H54 (cell line): ENCODE data around the gene SFPQ.
"Not testable (repeated sequence)": the region's sequence is repeated elsewhere in the genome, so short reads cannot be mapped to it uniquely, and the experiment has no call there.

Experiments
- DNase-seq: peaks from one replicate; pipeline ENCODE4 v3.0.0; 2011; ENCODE audit warnings: low spot score, mixed read lengths; ENCODE audit not compliant: insufficient read length
- FAIRE-seq: peaks from 3 replicates; lab custom pipeline; 2011; peaks lifted over from hg19 to GRCh38; lab: Jason Lieb, UNC
- POLR2A ChIP-seq: IDR thresholded peaks from 2 replicates; pipeline ENCODE4 v1.6.1; 2011; ENCODE audit warnings: low read depth, mild to moderate bottlenecking, low read length

SFPQ gene

DNA sequence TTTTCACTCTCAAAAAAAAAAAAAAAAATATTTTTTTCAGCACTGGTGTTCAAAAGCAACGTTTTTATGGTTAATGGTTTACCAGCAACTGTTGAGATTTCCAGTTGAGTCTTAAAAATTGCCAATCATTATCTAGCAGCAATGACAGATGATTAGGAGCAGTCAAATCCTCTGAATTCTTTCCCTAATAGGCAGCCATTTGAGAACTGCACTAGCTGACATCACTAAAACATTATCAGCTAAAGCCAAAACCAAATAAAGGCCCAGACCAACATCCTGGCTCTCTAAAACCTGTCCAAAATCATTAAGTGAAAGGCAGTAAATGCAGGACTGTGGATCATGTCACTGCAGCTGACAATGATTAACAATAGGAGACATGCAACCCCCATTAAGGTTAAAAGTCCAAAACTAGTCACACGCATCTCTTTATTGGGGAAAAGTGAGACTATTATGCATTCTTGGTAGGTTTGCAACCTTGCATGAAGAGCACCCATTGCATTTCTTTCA is 14.0 kb downstream of the SFPQ start:
- no peak for TF ChIP-seq POLR2A
- FAIRE-seq (no peak), DNase-seq (no peak)

DNA sequence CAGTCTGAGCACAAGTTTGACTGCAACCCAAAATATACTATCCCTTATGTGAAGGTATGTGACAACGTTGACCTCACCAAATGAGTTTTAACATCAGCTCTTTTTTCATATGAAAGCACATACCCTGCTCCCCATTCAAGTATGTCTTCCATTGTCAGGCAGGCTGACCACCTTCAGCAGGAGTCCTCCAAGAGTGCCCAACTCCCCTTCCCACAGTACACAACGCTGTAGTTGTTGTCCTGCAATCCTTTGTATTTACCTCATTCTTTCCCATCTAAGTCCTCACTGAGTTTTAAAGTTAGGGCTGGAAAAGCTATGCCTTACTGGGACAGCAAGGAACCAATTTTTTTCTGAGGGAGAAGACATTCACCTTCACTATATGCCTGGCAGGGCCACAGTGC is 14.7 kb downstream of the SFPQ start:
- DNase-seq (no peak), FAIRE-seq (no peak)
- TF ChIP-seq POLR2A, result no peak

DNA sequence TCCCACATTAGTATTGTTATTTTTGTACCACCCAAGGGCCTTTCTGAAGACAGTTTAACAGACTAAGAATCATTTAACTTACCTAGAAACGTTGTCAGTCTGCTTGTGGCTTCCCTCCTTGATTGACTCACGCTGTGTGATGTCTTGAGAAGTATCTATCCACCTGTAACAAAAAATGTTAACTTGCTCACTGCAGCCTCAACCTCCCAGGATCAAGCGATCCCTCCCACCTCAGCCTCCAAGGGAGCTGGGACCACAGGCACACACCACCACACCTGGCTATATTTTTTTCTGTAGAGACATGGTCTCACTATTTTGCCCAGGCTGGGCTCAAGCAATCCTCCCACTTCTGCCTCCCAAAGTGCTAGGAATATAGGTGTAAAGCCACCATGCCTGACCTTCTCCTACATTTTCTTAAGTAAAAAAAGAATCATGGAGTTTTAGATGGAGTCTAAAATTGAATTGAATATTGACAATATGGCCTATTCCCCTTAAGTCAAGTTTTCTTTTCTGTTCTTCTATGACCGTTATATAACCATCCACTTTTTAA is 15.6 kb downstream of the SFPQ start:
- no peak for TF ChIP-seq POLR2A
- FAIRE-seq (no peak), DNase-seq (no peak)

DNA sequence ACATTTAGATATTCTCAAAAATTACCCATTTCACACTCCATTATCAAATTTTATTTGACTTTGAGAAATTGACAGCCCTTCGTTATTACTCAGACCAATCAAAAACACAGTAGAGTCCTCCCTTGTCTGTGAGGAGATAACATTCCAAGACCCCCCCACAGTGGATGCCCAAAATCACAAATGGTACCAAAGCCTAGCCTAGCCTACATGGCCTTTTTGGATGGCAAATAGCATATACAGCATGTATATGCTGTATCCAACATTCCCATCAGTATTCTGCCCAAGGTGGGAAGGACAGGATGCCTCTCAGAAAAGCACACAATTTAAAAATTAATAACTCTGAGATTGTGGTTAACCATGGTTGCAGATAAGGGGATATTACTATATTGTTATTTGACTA is 17.3 kb downstream of the SFPQ start:
- FAIRE-seq (no peak), DNase-seq (no peak)
- TF ChIP-seq POLR2A, result no peak

DNA sequence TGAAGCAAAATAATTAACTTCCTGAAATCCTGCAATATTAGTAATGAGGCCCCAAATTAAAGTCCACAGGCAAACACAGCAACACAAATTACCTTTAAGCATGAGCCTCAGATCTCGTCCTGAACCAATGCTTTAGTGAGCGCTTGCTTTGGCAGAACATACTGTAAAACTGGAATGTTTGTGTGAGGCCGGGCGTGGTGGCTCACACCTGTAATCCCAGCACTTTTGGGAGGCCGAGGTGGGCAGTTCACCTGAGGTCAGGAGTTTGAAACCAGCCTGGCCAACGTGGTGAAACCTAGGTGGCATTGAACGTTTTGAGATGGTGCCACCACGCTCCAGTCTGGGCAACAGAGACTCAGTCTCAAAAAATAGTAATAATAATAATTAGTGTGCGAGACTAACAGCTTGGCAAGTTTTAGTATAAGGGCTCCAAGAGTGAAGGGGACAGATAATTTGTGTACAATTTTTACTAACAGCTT is 17.8 kb downstream of the SFPQ start:
- no peak for DNase-seq
- no peak for TF ChIP-seq POLR2A
- FAIRE-seq, result no peak

DNA sequence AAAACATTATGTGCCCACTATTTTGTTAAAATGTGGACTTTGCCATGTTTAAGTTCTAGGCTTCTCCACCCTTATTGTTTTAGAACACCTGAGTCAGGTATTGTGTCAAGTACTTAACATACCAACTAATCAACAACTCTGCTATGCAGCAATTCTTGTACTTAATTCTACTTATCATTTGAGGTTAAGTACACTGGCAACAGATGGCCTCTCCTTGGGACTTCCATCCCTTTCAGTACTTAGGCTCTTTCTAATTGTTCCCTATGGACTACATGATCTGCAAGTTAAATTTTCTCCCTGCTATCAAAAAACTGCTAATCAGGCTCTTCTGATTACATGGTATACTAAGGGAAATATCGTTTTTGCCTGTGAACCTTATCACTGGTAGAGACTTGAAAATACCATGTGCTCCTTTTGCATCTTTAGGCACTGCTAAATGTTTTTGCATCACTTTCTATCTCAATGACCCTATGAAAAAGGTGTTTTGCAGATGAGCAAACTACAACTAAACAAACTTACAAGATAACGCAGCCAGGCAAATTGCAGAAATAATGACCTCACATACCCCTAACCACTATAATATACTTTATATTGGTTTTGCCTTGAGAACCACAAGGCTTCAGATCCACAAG is 18.9 kb downstream of the SFPQ start:
- no peak for TF ChIP-seq POLR2A
- FAIRE-seq (no peak), DNase-seq (no peak)

DNA sequence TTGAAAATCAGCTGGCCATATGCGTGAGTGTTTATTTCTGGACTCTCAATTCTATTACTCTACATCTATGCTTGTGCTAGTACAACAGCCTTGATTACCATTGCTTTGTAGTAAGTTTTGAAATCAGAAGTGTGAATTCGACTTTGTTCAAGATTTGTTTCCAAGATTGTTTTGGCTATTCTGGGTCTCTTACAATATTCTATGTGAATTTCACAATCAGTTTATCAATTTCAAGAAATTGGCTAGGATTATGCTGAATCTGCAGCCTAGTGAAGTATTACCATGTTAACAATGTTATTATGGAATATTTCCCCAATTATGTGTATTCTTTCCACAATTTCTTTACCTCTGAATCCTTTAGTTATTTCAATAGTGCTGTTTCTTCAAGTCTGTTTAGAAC is 19.5 kb downstream of the SFPQ start:
- DNase-seq (no peak), FAIRE-seq (no peak)
- no peak for TF ChIP-seq POLR2A

DNA sequence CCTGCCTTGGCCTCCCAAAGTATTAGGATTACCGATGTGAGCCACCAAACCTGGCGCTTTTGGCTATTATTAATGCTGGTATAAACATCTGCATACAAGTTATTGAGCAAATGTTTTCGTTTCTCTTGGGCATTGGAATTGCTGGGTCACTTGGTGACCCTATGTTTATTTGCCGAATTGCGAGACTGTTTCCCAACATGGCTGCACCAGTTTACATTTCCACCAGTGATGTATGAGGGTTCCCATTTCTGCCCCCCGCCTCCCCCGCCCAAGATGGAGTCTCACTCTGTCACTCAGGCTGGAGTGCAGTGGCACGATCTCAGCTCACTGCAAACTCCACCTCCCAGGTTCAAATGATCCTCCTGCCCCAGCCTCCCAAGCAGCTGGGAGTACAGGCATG is 20.9 kb downstream of the SFPQ start:
- TF ChIP-seq POLR2A, result no peak
- FAIRE-seq (no peak), DNase-seq (no peak)

DNA sequence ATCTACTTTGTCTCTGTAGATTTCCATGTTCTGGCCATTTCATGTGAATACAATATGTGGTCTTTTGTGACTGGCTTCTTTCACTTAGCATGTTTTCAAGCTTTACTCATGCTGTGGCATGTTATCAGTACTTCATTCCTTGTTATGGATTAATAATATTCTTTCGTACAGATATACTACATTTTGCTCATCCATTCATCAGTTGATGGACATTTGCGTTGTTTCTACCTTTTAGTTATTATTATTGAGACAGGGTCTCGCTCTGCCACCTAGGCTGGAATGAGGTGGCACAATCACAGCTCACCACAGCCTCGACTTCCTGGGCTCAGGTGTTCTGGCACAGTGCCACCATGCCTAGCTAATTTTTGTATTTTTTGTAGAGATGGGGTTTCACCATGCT is 21.4 kb downstream of the SFPQ start:
- TF ChIP-seq POLR2A, result no peak
- no peak for DNase-seq
- no peak for FAIRE-seq

DNA sequence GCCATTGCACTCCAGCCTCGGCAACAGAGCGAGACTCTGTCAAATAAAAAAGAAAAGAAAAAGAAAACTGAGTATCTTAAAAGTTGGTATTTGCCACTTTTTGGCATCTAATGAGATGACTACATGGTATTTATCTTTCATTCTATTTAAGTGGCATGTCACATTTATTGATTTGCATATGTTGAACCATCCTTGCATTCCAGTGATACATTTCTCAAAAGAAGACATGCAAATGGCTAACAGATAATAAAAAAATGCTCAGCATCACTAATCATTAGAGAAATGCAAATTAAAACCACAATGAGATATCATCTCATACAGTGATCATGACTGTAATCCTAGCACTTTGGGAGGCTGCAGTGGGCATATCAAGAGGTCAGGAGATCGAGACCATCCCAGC is 28.1 kb downstream of the SFPQ start:
- no peak for TF ChIP-seq POLR2A
- no peak for DNase-seq
- FAIRE-seq, result no peak

DNA sequence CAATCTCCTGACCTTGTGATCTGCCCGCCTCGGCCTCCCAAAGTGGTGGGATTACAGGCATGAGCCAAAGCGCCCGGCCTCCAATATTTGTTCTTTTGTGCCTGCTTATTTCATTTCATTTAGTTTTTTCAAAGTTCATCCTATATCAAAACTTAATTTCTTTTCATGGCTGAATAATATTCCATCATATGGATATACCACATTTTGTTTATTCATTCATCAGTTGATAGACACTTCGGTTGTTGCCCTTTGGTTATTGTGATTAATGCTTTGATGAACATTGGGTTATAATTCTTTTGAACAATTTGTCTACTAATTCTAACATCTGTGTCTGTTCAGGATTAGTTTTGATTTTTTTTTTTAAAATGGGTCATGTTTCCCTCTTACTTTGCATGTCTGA is 41.7 kb downstream of the SFPQ start:
- DNase-seq, result no peak
- TF ChIP-seq POLR2A, result no peak
- no peak for FAIRE-seq

DNA sequence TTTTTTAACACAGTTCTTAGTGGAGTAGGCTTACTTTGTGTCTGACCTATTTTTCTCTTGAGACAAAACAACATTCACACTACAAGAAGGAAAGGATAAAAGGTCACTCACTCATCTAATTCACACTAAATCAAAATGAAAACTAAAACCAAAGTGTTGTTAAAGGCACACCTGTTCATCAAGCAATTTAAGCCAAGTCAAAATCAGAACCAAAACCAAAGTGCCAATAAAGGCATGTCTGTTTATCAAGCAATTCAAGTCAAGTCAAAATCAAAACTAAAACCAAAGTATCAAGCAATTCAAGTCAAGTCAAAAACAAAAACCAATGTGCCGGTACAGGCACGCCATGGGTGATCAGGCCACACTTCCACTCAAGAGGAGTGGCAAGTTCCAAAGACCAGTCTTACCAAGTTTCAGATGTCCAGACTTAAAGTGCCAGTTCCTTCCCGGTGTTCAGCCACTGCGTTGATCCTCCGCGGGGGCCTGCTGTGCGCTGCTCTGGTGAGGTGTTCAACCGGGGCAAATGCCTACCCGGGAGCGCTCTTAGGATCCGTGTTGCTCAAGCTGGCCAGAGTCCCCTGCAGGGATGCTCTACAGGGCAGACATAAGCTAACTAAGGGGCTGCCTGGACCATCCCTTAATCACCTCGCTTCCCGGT is 46.9 kb downstream of the SFPQ start:
- not testable (repeated sequence) for DNase-seq, FAIRE-seq

DNA sequence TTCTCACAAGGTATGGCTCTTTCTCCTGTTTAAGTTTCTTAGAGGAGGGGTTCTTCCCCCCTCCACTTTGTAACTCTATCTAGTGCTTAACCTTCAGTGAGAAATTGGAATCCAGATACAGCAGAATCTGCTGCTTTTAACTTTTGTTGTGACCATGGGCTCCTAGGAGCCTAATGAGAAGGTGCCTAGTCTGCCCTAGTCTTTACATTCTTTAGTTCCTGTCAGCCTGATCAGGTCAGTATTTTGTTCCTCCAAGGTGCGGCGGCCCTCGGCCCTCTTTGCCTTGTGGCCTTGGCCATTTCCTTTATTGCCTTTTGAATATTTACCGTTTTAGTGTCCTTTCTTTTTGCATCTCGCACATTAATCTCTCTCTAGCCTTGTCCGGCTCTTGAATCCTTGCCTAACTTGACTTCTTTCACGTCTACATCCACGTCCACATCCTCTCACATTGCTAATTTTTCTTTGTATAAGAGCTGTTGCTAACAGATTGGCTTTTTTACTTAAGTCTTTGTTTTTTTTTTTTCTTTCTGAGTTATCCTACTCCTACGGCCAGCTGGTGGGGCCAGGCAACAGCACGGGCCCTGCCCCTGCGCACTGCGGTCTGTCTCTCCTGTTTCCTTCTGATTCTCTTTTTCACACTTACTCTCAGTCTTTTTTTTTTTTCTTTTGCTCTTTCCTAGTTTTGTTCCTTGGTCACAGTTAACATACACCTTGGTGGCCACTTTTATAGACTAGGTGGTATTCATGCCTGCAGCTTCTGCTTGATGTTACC is 49.0 kb downstream of the SFPQ start:
- no peak for FAIRE-seq
- no peak for DNase-seq
- TF ChIP-seq POLR2A, result no peak

DNA sequence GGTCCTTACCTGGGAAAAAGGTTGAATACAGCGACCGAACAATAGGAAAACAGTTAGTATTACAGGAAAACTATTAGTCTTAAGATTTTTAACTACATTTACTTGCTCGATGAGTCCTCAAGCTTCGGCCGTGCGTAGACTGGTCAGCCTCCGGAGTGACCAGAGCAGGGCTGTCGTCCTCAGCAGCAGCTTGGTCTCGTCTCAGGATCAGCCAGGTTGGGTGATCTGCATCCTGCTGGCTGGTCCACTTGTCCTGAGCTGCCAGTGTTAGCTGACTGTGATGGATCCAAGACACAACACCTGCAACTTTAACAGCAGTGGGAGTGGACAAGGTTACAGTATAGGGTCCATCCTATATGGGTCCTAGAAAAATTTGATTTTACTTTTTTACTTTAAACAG is 50.2 kb downstream of the SFPQ start:
- not testable (repeated sequence) for DNase-seq, FAIRE-seq

DNA sequence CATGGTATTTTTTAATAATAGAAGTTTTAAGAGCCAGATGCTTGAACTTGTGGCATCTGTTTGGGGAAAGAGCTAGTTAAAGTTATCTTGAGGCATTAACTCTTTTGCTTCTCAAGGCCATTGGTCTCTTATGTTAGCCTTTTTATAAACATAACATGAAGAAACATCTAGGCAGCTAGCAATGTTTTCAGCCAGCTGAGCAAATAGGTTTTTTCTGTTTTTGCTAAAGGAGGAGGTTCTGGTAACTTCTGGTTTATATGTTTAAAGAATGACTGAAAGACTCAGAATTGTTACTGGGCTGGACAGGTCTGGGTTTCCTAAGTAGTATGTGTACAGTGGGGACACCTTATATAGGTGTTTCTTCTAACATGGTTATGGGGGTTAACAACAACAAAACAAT is 50.7 kb downstream of the SFPQ start:
- FAIRE-seq, DNase-seq: not testable (repeated sequence)

DNA sequence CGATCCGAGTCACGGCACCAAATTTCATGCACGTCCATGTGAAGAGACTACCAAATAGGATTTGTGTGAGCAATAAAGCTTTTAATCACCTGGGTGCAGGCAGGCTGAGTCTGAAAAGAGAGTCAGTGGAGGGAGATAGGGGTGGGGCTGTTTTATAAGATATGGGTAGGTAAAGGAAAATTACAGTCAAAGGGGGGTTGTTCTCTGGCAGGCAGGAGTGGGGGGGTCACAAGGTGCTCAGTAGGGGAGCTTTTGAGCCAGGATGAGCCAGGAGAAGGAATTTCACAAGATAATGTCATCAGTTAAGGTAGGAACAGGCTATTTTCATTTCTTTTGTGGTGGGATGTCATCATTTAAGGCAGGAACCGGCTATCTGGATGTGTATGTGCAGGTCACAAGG is 55.4 kb downstream of the SFPQ start:
- not testable (repeated sequence) for FAIRE-seq

More for the DNA sequence above, 55.4 kb downstream of the SFPQ start:
- DNase-seq, result not testable (repeated sequence)
